Effector memory CD8-positive, alpha-beta T cell (primary cell): Measurements from ENCODE around the gene RND1.
"Not testable (repeated sequence)": the region's sequence is repeated elsewhere in the genome, so short reads cannot be mapped to it uniquely, and the experiment has no call there.

Experiments
- ATAC-seq: fragments of 150-1000 bp; cut with Tn5 transposase; replicated peaks from 2 replicates; pipeline ENCODE4 v1.10.0; 2021; ENCODE audit warnings: mild to moderate bottlenecking, moderate library complexity
- DNase-seq, 3 experiments: peaks; one replicate each; pipeline ENCODE4 v3.0.0; 2021
- H3K27ac Mint-ChIP-seq, 2 donors: one replicate each; pipeline ENCODE4 v1.8.0; 2022; ENCODE audit warnings: mild to moderate bottlenecking in 2 of 2, mixed read lengths in 2 of 2, moderate library complexity in 2 of 2
- H3K27me3 Mint-ChIP-seq, 2 donors: one replicate each; pipeline ENCODE4 v1.8.0; 2022; ENCODE audit warnings: mixed read lengths in 2 of 2
- H3K36me3 Mint-ChIP-seq: one replicate; pipeline ENCODE4 v1.8.0; 2022; ENCODE audit warnings: mild to moderate bottlenecking, moderate library complexity, mixed read lengths; ENCODE audit not compliant: insufficient read depth
- H3K4me1 Mint-ChIP-seq, 2 donors: one replicate each; pipeline ENCODE4 v1.8.0; 2022; ENCODE audit warnings: low read depth in 2 of 2, mixed read lengths in 2 of 2
- H3K4me3 Mint-ChIP-seq, 2 donors: one replicate each; pipeline ENCODE4 v1.8.0; 2022; ENCODE audit warnings: mild to moderate bottlenecking in 2 of 2, mixed read lengths in 2 of 2, moderate library complexity in 2 of 2
- H3K9me3 Mint-ChIP-seq, 2 donors: one replicate each; pipeline ENCODE4 v1.8.0; 2022; ENCODE audit warnings: mixed read lengths in 2 of 2
- total RNA-seq, 9 experiments: gene quantifications; one replicate each; lab custom pipeline; 2026; lab: John Stamatoyannopoulos, UW

Gene RND1
- 1.0 to 30.0 (median 2.0) reads per million in 9 experiments for total RNA-seq

DNA sequence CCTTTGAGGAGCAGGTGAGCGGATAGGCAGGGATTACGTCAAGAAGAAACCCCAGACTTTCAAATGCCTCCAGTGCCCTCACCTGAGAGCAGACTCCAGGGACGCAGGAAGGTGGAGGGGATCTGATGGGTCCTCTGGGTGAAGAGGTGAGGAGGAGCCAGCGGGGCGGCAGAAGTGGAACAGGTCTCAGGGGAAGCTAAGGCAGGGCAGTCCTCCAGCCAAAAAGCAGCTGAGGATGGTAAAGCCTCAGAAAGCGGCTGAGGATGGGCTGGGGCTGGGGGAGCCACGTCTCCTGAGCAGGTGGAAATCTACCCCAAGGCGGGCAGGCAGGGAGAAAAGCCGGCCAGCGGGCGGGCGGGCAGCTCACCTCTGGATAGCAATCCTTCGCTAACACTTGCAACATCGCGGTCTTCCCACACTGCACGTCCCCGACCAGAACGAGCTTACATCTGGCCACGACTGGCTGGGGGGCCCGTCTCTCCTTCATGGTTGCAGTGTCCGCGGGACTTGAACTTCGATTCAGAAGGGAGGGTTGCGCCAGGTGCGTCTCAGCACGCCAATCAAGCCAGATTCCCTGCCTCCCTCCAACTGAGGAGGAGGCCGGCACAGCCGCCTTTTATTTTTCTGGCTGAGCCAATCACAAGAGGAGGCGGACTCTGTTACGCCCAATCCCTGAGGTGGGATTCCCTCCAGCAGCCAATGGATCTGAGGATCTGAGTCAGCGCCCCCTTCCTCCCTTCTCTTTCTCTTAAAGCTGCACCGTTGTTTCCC is at the start of gene RND1:
Gene RND1, minus strand, starts transcription at position 590 of the 771 bp plus-strand sequence. Its CDS starts 103 bp downstream, at position 487.
- peaks cover 13 to 17% of the 10 kb centered on the region in 2 donors for H3K4me1 Mint-ChIP-seq
- peak within 1 kb of the TSS; percentile 83 to 87 for H3K27ac Mint-ChIP-seq
- peak; percentile 94 for ATAC-seq
- H3K27me3 Mint-ChIP-seq: peaks cover 19 to 42% of the 10 kb centered on the region in 2 donors
- H3K36me3 Mint-ChIP-seq: peaks cover 25% of the 10 kb centered on the region
- DNase-seq: peak; percentile 80
- H3K9me3 Mint-ChIP-seq: no peaks in the 10 kb centered on the region
- H3K4me3 Mint-ChIP-seq: peak within 1 kb of the TSS; percentile 86 to 93

DNA sequence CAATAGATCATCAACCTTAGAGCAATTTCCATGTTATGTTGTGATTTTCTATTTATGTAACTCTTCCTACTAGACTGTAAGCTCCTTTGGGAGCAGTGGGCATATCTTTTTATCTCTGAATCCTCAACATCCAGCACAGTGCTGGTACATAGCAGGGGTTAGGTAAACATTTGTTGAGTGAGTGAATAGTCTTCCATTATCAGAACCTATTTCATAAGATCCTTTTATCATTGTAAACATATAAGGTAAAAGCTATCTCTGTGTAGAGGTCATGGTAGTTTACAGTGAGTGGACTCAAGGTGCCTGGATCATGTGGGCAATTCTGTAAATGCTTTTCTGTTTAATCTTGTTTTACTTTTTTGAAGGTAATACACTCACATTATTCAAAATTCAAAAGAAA is 44.5 kb upstream of the RND1 start:
- no peak for ATAC-seq
- Mint-ChIP-seq H3K27me3 (no peaks in the 10 kb centered on the region), H3K9me3 (no peaks in the 10 kb centered on the region)

DNA sequence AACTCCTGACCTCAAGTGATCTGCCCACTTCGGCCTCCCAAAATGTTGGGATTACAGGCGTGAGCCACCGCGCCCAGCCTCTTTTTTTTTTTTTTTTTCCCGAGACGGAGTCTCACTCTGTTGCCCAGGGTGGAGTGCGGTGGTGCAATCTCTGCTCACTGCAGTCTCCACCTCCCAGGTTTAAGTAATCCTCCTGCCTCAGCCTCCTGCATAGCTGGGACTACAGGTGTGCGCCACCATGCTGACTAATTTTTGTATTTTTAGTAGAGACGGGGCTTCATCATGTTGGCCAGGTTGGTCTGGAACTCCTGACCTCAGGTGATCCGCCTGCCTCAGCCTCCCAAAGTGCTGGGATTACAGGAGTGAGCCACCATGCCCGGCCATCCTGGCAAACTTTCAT is 44.0 kb upstream of the RND1 start:
- not testable (repeated sequence) for H3K4me3 Mint-ChIP-seq, ATAC-seq, H3K27ac Mint-ChIP-seq, H3K9me3 Mint-ChIP-seq, H3K27me3 Mint-ChIP-seq, DNase-seq, H3K4me1 Mint-ChIP-seq, H3K36me3 Mint-ChIP-seq

More for the DNA sequence above, 44.5 kb upstream of the RND1 start:
- Mint-ChIP-seq H3K4me3 (no peak overlapping the region), H3K36me3 (no peaks in the 10 kb centered on the region), H3K4me1 (no peaks in the 10 kb centered on the region), H3K27ac (no peak overlapping the region)
- no peak for DNase-seq

DNA sequence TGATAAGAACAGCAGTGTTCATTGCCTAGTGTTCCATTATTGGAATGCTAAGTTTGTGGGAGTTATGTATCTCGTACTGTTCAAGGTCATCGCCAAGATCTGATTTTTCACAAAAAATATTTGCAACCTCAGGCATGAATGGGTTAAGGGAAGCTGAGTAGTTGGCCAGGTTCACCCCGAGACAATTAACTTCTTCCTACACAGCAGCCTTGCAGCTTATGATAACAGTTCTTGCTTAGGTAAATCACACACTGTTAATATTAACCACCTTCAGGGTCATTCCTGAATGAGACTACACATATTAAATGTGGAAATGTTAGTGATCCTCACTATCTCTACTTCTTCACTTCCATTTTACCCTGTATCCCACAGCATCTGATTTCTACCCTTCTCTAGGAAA is 41.6 kb upstream of the RND1 start:
- peaks cover 4% of the 10 kb centered on the region for H3K36me3 Mint-ChIP-seq
- no peak overlapping the region for H3K27ac Mint-ChIP-seq
- no peaks in the 10 kb centered on the region for H3K27me3 Mint-ChIP-seq
- no peak overlapping the region for H3K4me3 Mint-ChIP-seq
- H3K9me3 Mint-ChIP-seq: no peaks in the 10 kb centered on the region
- ATAC-seq (no peak), DNase-seq (no peak)
- H3K4me1 Mint-ChIP-seq: peaks cover 0 to 3% of the 10 kb centered on the region in 2 donors

DNA sequence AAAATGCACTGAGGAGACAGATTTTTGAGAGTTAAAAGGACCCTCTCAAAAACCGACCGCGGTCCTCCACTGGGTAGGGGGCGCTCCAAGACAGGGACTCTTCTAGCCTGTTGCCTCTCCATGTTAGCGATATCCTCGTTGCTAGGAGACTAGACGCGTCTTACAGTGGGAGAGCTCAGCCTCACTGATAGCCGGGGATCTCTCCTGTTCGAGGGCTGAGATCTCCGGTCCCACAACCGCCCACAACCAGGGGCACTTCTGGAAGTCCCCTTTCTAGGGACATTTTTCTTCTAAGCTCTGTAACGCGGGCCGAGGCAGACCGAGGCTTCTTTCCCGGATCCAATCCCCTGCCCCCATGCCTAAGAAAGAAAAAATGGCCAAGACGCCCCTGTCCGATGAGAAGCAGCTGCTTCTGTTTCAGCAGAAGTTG is 38.3 kb upstream of the RND1 start:
- peak; percentile 100 for ATAC-seq
- H3K27ac Mint-ChIP-seq: peak overlapping the region; percentile 53 to 70
- H3K36me3 Mint-ChIP-seq: peaks cover 4% of the 10 kb centered on the region

DNA sequence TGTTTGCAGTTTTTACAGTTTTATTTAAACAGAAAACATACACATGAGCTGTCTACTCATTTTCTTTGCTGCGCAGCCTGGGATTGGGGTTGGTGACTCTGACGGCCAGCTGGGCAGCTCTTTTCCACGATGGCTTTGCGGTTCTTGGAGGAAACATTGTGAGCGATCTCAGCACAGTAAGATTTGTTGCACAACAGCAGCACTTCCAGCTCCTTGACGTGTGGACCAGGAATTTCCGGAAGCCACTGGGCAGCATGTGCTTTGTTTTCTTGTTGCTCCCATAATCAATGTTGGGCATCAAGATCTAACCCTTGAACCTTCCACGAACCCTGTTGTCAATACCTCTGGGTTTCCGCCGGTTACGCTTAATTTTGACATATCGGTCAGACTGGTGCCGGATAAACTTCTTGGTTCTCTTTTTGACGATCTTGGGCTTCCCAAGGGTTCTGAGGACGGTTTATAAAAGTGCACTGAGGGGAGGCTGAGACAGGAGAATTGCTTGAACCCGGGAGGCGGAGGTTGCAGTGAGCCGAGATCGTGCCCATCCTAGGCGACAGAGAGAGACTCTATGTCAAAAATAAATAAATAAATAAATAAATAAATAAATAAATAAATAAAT is 37.8 kb upstream of the RND1 start:
- Mint-ChIP-seq H3K4me3 (peak overlapping the region in 1 of 2 donors; percentile 63), H3K9me3 (no peaks in the 10 kb centered on the region), H3K27ac (no peak overlapping the region), H3K4me1 (peaks cover 0 to 3% of the 10 kb centered on the region in 2 donors), H3K27me3 (peaks cover 3 to 4% of the 10 kb centered on the region in 2 donors), H3K36me3 (peaks cover 4% of the 10 kb centered on the region)
- no peak for ATAC-seq
- DNase-seq: no peak

More for the DNA sequence above, 38.3 kb upstream of the RND1 start:
- Mint-ChIP-seq H3K4me1 (peaks cover 0 to 3% of the 10 kb centered on the region in 2 donors), H3K27me3 (no peaks in the 10 kb centered on the region), H3K9me3 (no peaks in the 10 kb centered on the region), H3K4me3 (peak overlapping the region; percentile 63 to 68)
- peak; percentile 79 to 85 (median 82) for DNase-seq

DNA sequence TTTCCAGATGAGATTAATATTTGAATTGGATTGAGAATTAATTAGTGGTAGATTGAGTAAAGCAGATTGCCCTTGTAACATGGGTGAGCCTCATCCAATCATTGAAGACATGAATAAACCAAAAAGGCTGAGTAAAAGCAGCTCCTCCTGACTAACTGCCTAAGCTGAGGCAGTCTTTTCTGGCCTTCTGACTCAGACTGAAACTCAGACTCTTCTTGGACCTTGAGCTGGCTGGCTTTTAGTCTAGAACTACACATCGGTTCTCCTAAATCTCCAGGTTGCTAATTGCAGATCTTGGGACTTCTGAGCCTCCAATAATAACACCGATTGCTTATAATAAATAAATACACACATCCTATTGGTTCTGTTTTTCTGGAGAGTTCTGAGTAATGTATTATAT is 35.6 kb upstream of the RND1 start:
- Mint-ChIP-seq H3K36me3 (peaks cover 8% of the 10 kb centered on the region), H3K27ac (no peak overlapping the region), H3K9me3 (no peaks in the 10 kb centered on the region), H3K4me3 (no peak overlapping the region), H3K27me3 (peaks cover 7 to 10% of the 10 kb centered on the region in 2 donors), H3K4me1 (peaks cover 0 to 3% of the 10 kb centered on the region in 2 donors)
- DNase-seq: no peak
- ATAC-seq: no peak

DNA sequence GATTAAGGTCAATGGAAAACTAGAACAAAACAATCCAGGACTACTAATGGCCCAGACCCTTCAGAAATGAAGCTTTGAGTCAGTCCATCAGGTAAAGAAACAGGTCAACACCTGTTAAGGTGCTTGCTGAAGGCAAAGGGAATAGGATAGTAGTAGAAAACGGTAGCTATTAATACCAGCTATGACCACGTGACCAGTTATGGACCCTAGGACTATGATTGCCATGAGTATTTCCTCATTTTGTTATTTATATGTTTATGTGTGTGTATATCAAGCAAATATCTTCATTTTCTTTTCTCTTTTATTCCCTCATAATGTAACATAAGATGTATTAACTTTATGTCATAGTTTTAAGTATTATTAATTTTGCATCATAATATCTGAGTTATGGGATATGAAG is 34.0 kb upstream of the RND1 start:
- DNase-seq (no peak), ATAC-seq (no peak)
- H3K36me3 Mint-ChIP-seq: peaks cover 8% of the 10 kb centered on the region
- H3K27ac Mint-ChIP-seq: no peak overlapping the region
- peaks cover 0 to 3% of the 10 kb centered on the region in 2 donors for H3K4me1 Mint-ChIP-seq
- H3K9me3 Mint-ChIP-seq: no peaks in the 10 kb centered on the region
- H3K4me3 Mint-ChIP-seq: no peak overlapping the region
- peaks cover 9 to 11% of the 10 kb centered on the region in 2 donors for H3K27me3 Mint-ChIP-seq

DNA sequence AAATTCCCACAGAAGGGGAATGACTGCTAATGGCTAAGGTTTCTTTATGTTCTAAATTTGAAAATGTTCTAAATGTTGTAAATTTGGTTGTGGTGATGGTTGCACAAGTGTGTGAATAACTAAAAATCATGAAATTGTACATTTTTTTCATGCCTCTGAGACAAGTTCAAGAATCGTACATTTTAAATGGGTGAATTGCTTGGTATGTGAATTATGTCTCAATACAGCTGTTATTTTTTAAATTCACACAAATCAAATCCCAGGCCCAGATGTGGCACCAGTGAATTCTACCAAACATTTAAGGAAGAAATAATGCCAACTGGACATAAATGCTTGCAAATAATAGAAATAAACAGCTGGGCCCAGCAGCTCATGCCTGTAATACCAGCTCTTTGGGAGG is 28.6 kb upstream of the RND1 start:
- ATAC-seq (no peak), DNase-seq (no peak)
- H3K4me3 Mint-ChIP-seq: no peak overlapping the region
- no peaks in the 10 kb centered on the region for H3K9me3 Mint-ChIP-seq
- H3K4me1 Mint-ChIP-seq: peaks cover 0 to 2% of the 10 kb centered on the region in 2 donors
- peaks cover 32 to 41% of the 10 kb centered on the region in 2 donors for H3K27me3 Mint-ChIP-seq
- H3K36me3 Mint-ChIP-seq: peaks cover 3% of the 10 kb centered on the region
- no peak overlapping the region for H3K27ac Mint-ChIP-seq

DNA sequence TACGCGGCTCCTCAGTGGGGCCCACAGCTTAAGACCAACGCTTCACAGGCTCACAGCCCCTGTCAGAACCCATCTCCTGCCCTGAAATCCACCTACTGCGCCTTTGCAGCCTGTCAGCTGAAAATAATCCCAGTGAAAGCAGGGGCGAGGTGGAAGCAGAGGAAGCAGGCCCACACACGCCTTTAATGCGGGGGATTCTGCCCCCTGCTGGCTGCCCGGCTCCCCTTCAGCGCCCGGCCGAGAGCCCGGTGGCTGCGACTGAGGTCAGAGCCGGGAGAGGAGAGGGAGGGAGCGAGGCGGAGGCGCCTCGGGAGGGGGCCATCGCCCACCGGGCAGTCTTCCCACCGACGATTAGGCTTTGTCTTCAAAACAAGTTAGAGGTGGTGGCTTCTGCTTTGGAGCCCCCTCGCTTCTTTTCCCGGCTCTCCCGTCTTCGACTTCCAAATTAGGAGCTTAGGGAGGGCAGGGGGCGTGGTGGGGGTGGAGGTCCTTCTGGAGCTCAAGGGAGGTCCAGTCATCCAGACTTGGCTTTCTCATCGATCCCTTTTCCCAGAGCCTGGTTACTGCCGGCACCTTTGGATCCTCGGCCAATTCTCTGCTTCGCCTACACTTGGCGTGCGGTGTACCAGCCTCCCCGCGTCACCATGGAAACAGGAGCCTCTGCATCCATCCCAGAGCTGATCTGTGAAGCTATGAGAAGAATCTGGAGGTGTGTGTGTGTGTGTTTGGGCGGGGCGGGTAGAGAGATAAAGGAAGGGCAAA is 25.2 kb upstream of the RND1 start:
- peak; percentile 69 to 76 (median 72) for DNase-seq
- Mint-ChIP-seq H3K36me3 (no peaks in the 10 kb centered on the region), H3K4me3 (no peak overlapping the region), H3K27ac (no peak overlapping the region), H3K4me1 (peaks cover 0 to 2% of the 10 kb centered on the region in 2 donors), H3K27me3 (peaks cover 25 to 31% of the 10 kb centered on the region in 2 donors), H3K9me3 (no peaks in the 10 kb centered on the region)
- peak; percentile 99 for ATAC-seq

DNA sequence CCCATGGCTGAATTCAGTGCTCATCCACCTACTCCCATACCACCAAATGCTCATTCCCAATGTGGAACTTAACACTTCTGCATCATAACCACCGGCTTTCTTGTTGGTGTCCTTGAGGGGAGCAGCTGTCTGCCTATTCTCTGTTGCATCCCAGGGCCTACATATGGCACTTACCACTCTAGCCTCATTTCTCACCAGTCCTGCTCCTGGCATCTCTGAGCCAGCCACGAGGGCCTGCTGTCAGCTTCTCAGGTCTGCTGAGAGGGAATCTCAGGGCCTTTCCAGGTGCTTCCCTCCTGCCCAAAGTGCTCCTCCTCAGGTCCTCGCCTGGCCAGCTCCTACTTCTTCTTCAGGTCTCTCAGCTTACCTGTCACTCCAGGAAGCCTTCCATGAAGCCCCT is 24.0 kb upstream of the RND1 start:
- no peaks in the 10 kb centered on the region for H3K36me3 Mint-ChIP-seq
- no peak overlapping the region for H3K4me3 Mint-ChIP-seq
- H3K27me3 Mint-ChIP-seq: peaks cover 23 to 30% of the 10 kb centered on the region in 2 donors
- peaks cover 0 to 2% of the 10 kb centered on the region in 2 donors for H3K4me1 Mint-ChIP-seq
- H3K9me3 Mint-ChIP-seq: no peaks in the 10 kb centered on the region
- no peak for DNase-seq
- ATAC-seq: no peak
- H3K27ac Mint-ChIP-seq: peak overlapping the region in 1 of 2 donors; percentile 60

DNA sequence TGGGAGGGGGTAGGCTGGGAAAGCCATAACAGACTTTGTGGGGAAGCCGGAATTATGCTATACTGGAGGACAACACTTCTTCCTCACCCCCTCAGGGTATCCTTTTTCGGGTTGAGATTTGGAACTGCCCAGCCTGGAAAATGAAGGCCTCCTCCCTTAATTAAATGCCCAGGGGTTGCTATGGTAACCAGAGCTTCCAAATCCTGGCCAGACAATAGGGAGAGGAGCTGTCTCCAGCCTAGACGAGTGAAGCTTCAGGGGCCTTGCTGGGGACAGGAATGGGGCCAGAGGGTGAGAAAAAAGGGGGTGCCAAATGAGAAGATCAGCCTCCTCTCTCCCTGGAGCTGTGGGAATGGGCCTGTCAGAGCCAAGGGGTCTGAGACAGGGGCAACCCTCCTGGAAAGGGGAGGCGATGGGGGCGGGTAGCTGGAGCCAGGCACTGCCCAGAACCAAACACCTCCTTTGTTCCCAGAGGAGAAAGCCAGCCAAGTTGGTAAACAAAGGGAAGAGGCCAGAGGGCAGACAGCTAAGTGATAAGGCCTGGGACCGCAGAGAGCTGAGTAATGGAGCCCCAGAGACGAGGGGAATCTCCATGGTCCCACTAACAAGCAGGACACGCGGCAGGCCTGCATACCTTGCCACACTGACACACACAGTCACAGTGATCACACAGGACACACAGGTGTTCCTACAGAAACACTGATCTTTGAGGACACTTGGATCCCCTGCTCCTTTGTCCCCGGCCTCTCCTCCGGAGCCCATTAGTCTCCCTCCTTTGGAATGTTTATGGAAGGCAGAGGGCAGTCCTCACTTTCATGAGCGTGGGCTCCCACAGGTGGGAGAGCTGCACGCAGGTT is 17.9 kb upstream of the RND1 start:
- Mint-ChIP-seq H3K36me3 (no peaks in the 10 kb centered on the region), H3K4me3 (no peak overlapping the region), H3K4me1 (peaks cover 0 to 7% of the 10 kb centered on the region in 2 donors), H3K9me3 (no peaks in the 10 kb centered on the region), H3K27me3 (peaks cover 27 to 43% of the 10 kb centered on the region in 2 donors), H3K27ac (no peak overlapping the region)
- ATAC-seq (no peak), DNase-seq (no peak)

DNA sequence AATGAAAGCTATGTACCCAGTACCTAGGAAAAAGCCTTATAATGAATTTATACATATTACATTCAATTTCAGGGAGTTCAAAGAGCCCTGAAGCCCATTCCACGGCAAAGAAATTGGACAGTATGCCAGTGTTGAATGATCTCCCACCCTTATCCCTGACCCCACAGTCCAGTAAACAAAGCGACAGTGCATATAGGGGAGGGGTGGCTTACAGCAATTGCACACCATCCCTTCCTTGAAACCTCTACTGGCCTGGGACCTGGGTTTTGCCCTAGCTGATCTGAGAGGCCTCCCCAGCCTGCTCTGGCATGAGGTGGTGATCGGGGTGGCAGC is 17.3 kb upstream of the RND1 start:
- ATAC-seq (no peak), DNase-seq (no peak)
- Mint-ChIP-seq H3K27ac (no peak overlapping the region), H3K4me3 (no peak overlapping the region), H3K36me3 (no peaks in the 10 kb centered on the region), H3K4me1 (peaks cover 0 to 7% of the 10 kb centered on the region in 2 donors), H3K27me3 (peaks cover 27 to 49% of the 10 kb centered on the region in 2 donors), H3K9me3 (no peaks in the 10 kb centered on the region)
